Sciatic nerve (tissue), 2 donors: ENCODE results near the gene CADM1. TPM values are rescaled to one million over a fixed set of nuclear protein-coding genes. Genes with fewer than 3 reads are reported as not detected.

ENCODE experiments used
- ATAC-seq: fragments of 200-7000 bp; cut with Tn5 transposase; one replicate; pipeline ENCODE4 v1.9.1; 2020; ENCODE audit warnings: mild to moderate bottlenecking, moderate library complexity
- DNase-seq: peaks from one replicate; pipeline ENCODE4 v3.0.0-alpha.2; 2020; ENCODE audit warnings: low spot score
- intact Hi-C: fragments of 100-400 bp; cut with DNase I; formaldehyde crosslinking; loops from one replicate; pipeline ENCODE4 v1.14.2; 2022
- total RNA-seq: library from RNA; stranded (reverse); fragmentation: NEBNext Ultra II Directional; extraction: Animal tissue kit (Norgen Biotek cat#: 25700); gene quantifications from one replicate; pipeline ENCODE4 v1.2.1, GENCODE V29; 2021
- donor health status: DM: no; HTN: no; CAD: no.
- donor health status: DM: no; HTN: no; CAD: no.

CADM1 gene
- total RNA-seq, 1 donor from 2014 or later = 58.7 TPM

DNA sequence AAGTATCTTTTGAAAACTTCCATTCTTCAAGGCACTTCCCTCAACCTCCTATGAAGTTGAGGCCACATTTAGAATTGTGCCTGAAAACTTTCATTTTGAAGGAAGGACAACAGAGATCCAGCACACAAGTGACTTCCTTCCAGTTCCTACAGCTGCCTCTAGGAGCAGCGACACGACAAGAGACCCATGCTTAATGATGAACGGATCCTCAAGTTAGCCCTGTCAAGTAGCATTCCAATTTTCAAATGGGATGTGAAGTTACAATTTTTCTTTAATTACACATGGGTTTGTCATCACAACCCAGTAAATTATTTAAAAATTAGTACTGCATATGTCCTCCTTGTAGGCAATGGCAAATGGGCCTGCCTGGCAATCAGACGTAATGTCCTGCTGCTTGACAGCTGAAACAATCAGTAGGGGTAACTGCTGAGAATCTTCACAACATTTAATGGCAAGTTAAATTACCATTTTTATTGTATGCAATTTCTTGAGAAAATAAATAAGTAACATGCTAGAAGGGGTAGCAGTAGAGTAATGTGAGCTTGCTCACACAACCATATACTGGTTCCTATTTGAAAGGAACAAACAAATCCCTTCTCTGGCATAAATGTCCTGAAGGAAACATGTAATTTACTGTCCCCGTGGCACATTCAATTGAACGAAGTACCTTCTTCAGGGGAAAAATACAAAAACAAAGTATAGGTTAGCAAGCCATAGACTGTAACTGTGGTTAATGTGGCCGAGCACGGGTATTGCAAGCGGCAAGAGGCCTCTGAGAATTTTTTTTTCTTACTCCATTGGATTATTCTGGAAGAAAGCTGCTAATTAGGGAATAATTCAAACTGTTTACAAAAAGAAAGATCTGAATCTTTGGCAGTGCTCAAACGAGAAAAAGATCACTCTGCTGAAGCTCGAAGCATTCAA is 288.3 kb downstream of the CADM1 start:
- DNase-seq = no peak
- intact Hi-C loops = no loop called here
- no peak for ATAC-seq

GRCh38 chr11:115214644-115215234 is 289.5 kb downstream of the CADM1 start:
- ATAC-seq = no peak
- DNase-seq = no peak
- intact Hi-C loops = loop anchor here (1.0 kb wide), 1 partner anchor 19 kb away; no protein-coding TSS in a partner anchor

- DNase-seq (no peak), ATAC-seq (no peak)
- intact Hi-C loops = no loop called here
Observed at GRCh38 chr11:115213007-115213406, 291.2 kb downstream of the CADM1 start.

GRCh38 chr11:115208808-115209259 is 295.4 kb downstream of the CADM1 start:
- DNase-seq = no peak
- no peak for ATAC-seq
- intact Hi-C loops = no loop called here

DNA sequence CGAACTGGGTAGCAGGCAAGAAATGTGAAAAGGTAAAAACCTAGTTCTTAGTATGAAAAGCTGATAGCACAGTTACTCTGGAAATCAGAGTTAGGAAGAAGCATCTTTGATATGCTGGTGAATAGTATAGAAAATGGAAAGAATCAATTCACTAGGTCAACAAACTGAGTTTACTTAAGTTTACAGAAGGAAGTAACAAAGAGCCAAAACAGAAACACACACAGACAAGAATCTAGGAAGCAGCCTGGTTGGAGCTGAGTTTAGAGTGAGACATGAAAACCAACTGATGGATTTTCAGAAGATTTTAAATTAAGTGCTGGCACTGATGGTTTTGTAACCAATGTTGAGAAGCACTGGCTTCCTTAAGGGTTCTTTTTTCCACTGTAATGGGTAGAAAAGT is 296.3 kb downstream of the CADM1 start:
- ATAC-seq = no peak
- DNase-seq = no peak
- intact Hi-C loops = no loop called here

DNA sequence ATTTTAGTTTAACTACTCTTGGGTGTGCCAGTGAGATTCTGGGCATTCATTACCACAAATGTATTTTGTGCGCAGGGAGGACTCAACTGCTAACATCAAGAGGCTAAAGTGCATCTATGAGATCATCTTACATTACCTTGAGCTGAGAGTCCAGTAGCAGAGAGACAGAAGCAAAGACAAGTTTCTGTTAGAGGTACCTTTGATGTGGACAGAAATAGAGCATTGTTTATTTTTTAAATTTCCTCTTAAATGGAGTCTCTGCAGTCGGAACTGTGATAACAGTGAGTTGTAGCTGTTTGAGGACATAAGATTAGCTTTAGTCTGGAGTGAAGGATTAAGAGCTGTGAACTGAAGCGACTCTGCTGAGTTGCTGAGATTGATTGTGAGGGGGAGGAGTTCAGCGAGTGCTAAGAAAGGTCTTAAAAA is 297.0 kb downstream of the CADM1 start:
- DNase-seq = no peak
- intact Hi-C loops = no loop called here
- no peak for ATAC-seq

- DNase-seq (no peak), ATAC-seq (no peak)
- intact Hi-C loops = no loop called here
Observed at GRCh38 chr11:115206365-115207022, 297.7 kb downstream of the CADM1 start.

DNA sequence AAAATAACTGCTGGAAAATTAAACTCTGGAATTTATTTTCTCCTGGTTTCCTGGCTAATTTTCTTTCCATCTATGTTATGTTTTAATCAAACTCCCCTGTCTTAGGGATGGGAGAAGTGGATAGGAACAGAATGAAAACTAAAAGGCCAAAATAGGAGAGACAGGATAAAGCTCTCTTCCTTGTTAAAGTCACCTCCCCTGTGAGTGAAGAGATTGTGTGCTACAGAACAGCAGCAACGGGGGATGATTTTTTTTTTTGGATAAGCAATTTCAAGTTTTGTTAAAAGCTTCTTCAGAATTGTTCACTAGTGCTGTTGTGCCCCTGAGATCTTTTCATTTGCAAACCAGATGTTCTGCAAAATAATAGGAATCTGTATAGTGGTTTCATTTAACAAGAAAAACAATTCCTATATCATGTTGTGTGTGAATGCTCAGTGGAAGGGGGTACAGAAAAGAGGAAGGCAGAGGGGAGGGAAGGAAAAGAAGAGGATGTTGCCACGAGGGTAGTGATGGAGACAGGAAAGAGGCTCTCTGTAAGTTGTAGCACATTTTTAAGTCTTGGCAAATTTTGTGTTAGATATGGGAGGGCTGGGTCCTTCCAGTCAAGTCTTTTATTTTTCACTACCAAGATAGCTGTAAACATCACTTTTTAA is 301.2 kb downstream of the CADM1 start:
- intact Hi-C loops = no loop called here
- DNase-seq (no peak), ATAC-seq (no peak)

DNA sequence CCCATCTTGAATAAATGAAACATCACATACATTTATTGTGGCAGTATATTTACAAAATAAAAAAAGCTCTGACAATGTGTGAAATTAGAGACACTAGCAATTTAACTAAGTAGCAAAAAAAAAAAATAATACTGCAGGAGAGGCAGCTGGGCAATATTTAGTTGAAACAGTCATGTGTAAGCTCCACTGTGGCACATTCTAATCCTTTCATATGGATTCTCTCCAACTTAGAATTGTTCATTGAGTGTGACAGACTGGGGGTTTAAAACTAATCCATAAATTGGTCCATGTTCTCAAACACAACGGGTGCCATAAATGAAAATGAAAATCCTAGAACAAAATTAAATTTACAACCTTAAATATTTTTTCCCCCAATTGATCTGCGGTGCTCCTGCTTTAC is 302.1 kb downstream of the CADM1 start:
- no peak for ATAC-seq
- intact Hi-C loops = no loop called here
- DNase-seq = no peak

- ATAC-seq (peak; percentile 26), DNase-seq (no peak)
- intact Hi-C loops = no loop called here
Observed at GRCh38 chr11:115201111-115201792, 303.0 kb downstream of the CADM1 start.

GRCh38 chr11:115199481-115200069 is 304.6 kb downstream of the CADM1 start:
- no peak for DNase-seq
- ATAC-seq = no peak
- intact Hi-C loops = no loop called here

DNA sequence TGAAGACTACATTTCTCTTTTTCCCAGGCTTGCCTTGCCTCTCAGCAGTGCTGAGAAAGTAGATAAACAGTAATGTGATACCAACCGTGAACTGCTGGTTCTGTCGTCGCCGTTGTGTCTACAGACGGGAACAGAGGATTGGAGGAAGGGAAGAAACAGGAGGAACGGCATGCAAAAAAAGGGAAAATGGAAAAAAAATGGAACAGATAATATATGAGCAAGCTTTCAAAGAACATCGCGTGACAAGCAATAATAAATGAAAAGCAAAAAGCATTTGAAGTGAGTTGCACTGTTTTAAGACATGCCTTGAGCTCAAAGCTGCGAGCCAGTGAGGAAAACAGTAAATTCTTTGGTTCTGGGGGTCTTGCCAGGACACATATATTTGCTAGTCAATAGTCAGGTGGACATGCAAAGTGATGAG is 305.9 kb downstream of the CADM1 start:
- intact Hi-C loops = no loop called here
- DNase-seq (no peak), ATAC-seq (no peak)

- intact Hi-C loops = no loop called here
Observed at GRCh38 chr11:115197433-115197832, 306.8 kb downstream of the CADM1 start.

GRCh38 chr11:115197031-115197430 is 307.2 kb downstream of the CADM1 start:
- DNase-seq = no peak
- intact Hi-C loops = no loop called here

More at GRCh38 chr11:115197433-115197832, 306.8 kb downstream of the CADM1 start:
- ATAC-seq (no peak), DNase-seq (no peak)

GRCh38 chr11:115194802-115195110 is 309.5 kb downstream of the CADM1 start:
- DNase-seq = no peak
- intact Hi-C loops = no loop called here
- no peak for ATAC-seq

More at GRCh38 chr11:115197031-115197430, 307.2 kb downstream of the CADM1 start:
- no peak for ATAC-seq

DNA sequence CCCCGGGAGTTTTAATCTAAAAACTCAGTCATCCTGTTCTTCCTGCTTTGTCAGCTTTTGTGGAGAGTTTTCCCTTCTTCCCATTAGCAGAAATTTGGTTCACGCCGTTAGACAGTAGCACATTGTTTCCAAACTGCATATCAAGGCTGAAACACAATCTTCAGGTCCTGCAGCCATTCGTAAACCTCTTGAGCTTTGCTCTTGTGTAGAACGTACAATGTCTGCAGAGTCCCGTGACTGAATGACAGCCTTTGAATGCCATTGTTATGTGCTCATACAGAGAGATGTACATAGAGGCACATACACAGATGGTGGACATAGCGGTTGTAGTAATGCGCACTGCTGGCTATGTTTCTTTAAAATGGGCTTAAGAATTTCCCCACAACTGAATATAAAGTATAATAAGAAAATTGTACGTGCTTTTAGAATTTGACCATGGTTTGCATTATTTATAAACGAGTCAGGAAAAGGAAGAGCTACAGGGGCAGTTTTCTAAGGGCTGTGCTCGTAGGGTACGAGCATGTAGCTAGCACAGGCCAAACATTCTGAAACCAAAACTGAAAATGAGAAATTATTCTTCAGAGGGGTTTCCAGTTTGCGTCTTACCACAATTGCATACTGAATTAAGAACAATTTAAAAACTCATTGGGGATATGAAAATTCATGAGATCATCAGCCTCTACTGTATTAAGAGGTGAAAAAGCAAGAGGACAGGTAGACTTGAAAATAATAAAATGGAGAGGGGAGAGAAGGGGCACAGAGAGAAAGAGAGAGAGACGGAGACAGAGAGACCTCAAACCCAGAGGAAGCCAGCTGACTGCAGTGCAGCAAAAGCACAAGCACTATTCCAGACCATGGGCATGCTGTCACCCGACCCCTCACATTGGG is 310.1 kb downstream of the CADM1 start:
- no peak for DNase-seq
- intact Hi-C loops = no loop called here
- ATAC-seq = no peak

DNA sequence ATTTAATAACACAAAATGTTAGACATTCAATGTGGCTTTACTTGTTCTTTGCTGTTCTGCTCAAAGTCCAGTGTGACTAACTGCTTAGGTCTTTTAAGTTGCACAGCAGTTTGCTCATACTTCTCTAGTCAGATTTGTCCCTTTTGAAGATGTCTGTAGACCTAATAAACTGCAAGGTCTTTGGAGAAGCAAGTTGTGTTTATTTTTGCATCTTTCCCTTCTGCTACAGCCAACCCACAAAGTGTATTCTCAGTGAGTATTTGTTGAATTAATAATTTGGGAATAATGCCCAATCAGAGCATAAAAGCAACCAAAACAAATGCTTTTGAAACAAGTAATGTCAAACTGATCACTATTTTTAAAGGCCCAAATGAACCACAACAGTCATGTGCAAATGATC is 312.5 kb downstream of the CADM1 start:
- no peak for ATAC-seq
- intact Hi-C loops = no loop called here
- DNase-seq = no peak

DNA sequence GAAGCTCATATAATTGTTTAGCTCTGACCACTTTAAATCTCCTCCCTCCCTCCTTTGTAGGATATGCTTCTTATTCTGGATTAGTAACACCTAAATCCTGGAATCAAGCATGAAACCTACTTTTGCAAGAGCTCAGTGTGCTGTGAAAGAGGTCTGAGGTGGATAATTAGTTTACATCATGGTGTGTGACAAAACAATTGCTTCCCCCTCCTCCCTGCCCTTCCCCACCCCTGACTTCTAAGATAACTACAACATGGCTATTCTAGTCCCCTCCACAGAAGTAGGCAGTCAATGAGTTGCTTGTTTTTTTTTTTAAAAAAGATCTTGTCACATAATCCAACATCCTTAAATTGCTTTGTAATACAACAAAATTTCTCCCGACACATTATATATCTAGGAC is 314.0 kb downstream of the CADM1 start:
- no peak for DNase-seq
- no peak for ATAC-seq
- intact Hi-C loops = no loop called here
